Ectodermal cell (in vitro differentiated cells): Measurements from ENCODE around the gene FTCD.

ENCODE experiments used
- H3K27ac ChIP-seq: 2 replicates; pipeline ENCODE4 v1.7.0; 2013; ENCODE audit warnings: mild to moderate bottlenecking, low read depth, low read length; ENCODE audit not compliant: insufficient read depth, poor library complexity, severe bottlenecking
- H3K27me3 ChIP-seq: 2 replicates; pipeline ENCODE4 v1.7.0; 2013; ENCODE audit warnings: mild to moderate bottlenecking, low read length; ENCODE audit not compliant: insufficient read depth, control insufficient read depth, poor library complexity, severe bottlenecking
- H3K36me3 ChIP-seq: one replicate; pipeline ENCODE4 v1.7.0; 2013; ENCODE audit warnings: low read length; ENCODE audit not compliant: control insufficient read depth, insufficient read depth
- H3K4me1 ChIP-seq: one replicate; pipeline ENCODE4 v1.7.0; 2013; ENCODE audit warnings: low read length; ENCODE audit not compliant: control insufficient read depth, insufficient read depth
- H3K4me3 ChIP-seq: 2 replicates; pipeline ENCODE4 v1.7.0; 2013; ENCODE audit warnings: low read depth, low read length, control low read depth; ENCODE audit not compliant: insufficient read depth
- H3K9me3 ChIP-seq: 2 replicates; pipeline ENCODE4 v1.7.0; 2013; ENCODE audit warnings: mild to moderate bottlenecking, low read length, moderate library complexity; ENCODE audit not compliant: control insufficient read depth
- WGBS, 2 experiments: methylation state at CpG; one replicate each; pipeline ENCODE4 v1.1.7; 2013; ENCODE audit warnings: missing lambda C conversion rate in 2 of 2; 5-methylcytosine and 5-hydroxymethylcytosine counted together

FTCD gene

GRCh38 chr21:46120301-46121285 lies 34.8 kb downstream of the FTCD start:
- Histone ChIP-seq H3K4me3 (no peak overlapping the region), H3K4me1 (no peaks in the 10 kb centered on the region), H3K27me3 (no peaks in the 10 kb centered on the region), H3K27ac (no peak overlapping the region), H3K36me3 (no peaks in the 10 kb centered on the region), H3K9me3 (no peaks in the 10 kb centered on the region)
- 94 to 96% methylated on average over 26 of the region's 26 CpGs for WGBS, 2 experiments

DNA sequence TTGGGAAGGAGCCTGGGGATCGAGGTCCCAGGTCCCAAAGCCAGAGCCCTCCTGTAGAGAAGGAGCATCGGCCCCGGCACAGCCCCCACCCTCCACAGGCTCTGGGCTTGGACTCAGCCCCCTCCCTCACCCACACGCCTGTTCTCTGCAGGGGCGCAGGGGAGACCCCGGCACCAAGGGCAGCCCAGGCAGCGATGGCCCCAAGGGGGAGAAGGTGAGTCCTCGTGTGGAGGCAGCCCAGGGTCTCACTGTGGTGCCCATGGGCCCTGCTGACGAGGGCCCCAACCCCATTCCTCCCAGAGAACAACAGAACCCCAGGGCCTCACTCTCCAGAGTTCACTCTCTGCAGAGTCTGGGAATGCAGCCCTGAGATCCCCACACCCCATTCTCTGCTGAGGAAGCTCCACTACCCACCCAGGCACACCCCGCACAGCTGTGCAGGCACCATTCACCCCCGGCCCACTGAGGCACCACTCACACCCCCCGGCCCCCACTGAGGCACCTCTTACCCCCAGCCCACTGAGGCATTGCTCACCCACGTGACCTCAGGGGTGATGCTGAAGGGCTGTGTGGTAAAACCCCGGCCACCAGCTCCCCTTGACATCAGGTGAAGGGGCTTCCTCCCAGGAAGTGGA lies 35.6 kb downstream of the FTCD start:
- H3K27me3 ChIP-seq = no peaks in the 10 kb centered on the region
- 91 to 92% methylated on average over 14 of the region's 14 CpGs for WGBS, 2 experiments
- no peaks in the 10 kb centered on the region for H3K9me3 ChIP-seq
- H3K27ac ChIP-seq = no peak overlapping the region
- no peak overlapping the region for H3K4me3 ChIP-seq
- H3K36me3 ChIP-seq = no peaks in the 10 kb centered on the region
- H3K4me1 ChIP-seq = no peaks in the 10 kb centered on the region

DNA sequence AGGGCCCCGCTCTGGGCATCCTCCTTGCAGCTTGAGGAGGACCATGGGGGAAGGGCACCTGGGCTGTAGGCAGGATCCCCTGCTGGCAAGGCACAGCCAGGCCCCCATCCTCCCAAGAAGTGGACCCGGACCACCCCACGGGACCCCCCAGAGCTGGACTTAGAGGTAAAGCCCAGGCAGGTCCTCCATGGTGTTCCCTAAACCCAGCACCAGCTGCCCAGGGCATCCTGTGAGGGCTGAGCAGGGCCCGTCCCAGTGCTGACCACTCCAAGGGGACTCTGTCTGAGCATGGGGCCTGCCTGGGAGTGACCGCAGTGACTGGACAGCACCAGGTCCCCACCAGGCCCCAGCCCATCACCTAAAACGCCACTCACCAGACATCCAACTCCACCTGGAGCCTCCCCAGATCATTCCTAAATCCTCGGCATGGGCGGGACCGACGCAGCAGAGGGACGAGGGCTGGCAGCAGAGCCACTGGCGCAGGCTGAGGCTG lies 36.2 kb downstream of the FTCD start:
- no peaks in the 10 kb centered on the region for H3K36me3 ChIP-seq
- H3K27ac ChIP-seq = no peak overlapping the region
- H3K27me3 ChIP-seq = no peaks in the 10 kb centered on the region
- no peak overlapping the region for H3K4me3 ChIP-seq
- H3K4me1 ChIP-seq = no peaks in the 10 kb centered on the region
- 92 to 94% methylated on average over 12 of the region's 12 CpGs for WGBS, 2 experiments
- no peaks in the 10 kb centered on the region for H3K9me3 ChIP-seq

GRCh38 chr21:46118316-46119143 lies 36.8 kb downstream of the FTCD start:
- Histone ChIP-seq H3K4me3 (no peak overlapping the region), H3K36me3 (no peaks in the 10 kb centered on the region), H3K27ac (no peak overlapping the region), H3K4me1 (no peaks in the 10 kb centered on the region), H3K9me3 (no peaks in the 10 kb centered on the region), H3K27me3 (no peaks in the 10 kb centered on the region)
- 94 to 95% methylated on average over 27 of the region's 27 CpGs for WGBS, 2 experiments

- Histone ChIP-seq H3K4me3 (no peak overlapping the region), H3K27ac (no peak overlapping the region), H3K9me3 (no peaks in the 10 kb centered on the region), H3K4me1 (no peaks in the 10 kb centered on the region), H3K36me3 (no peaks in the 10 kb centered on the region), H3K27me3 (no peaks in the 10 kb centered on the region)
- 90 to 94% methylated on average over 29 of the region's 29 CpGs for WGBS, 2 experiments
Measured at GRCh38 chr21:46117586-46118315, 37.6 kb downstream of the FTCD start.

DNA sequence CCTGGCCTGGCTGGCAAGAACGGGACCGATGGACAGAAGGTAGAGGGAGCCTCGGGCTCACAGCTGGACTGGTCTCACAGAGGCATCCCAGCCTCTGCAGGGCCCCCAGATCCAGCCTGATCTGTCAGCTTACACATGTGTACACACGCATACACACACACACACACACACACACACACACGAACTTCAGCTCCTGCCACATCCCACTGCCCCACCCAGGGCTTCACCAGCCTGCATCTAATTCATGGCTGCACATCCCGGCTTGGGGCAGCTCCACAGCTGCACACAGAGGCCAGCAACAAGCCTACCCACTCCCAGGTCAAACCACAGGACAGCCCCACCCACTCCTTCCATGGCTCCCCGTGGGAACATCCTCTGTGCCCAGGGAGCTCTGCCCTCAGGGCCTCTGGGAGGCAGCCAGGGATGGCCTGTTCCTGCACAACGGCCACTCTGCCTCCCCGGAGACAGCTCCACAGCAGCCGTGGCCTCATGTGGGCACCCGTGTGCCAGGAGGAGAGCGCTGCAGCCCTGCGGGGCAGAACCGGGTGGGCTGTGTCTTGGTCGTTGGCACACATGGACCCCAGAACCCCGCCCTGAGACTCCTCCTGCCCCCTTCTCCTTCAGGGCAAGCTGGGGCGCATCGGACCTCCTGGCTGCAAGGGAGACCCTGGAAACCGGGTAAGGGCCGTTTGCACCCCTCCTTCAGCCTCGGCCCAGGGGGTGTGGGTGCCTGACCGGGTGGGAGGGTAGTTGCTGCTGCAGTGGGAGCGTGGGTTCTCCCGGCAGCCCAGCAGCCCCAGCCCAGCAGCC lies 38.4 kb downstream of the FTCD start:
- no peak overlapping the region for H3K27ac ChIP-seq
- H3K36me3 ChIP-seq = no peaks in the 10 kb centered on the region
- no peaks in the 10 kb centered on the region for H3K4me1 ChIP-seq
- H3K27me3 ChIP-seq = no peaks in the 10 kb centered on the region
- WGBS, 2 experiments = 93 to 94% methylated on average over 24 of the region's 24 CpGs
- no peak overlapping the region for H3K4me3 ChIP-seq
- H3K9me3 ChIP-seq = no peaks in the 10 kb centered on the region

DNA sequence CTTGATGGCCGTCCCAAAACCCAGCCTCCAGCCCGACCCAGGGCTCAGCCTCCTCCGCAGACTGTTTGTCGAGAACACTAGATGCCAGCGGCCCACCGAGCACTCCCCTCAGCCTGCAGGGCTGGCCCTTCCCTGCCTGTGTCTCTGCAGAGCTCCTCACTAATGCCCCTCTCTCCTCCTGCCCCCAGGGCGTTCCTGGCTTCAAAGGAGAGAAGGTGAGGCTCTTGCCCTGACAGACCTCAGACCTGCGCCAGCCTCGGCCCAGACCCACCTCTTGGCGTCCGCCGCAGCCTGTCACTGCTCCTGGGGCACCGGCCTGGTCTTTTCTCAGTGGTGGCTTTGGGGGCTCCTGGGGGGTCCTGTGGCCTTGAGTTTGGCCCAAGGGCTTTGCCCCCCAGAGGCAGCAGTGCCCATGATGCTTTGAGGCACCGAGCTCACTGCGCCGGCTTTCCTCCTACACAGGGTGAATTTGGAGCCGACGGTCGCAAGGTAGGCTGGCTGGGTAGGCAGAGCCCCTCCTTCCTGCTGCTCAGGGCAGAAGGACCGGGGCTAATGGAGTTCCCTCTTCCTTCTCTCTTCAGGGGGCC lies 39.1 kb downstream of the FTCD start:
- Histone ChIP-seq H3K36me3 (no peaks in the 10 kb centered on the region), H3K27me3 (no peaks in the 10 kb centered on the region), H3K27ac (no peak overlapping the region), H3K4me1 (no peaks in the 10 kb centered on the region), H3K9me3 (no peaks in the 10 kb centered on the region), H3K4me3 (no peak overlapping the region)
- WGBS, 2 experiments = 92 to 93% methylated on average over 20 of the region's 20 CpGs

DNA sequence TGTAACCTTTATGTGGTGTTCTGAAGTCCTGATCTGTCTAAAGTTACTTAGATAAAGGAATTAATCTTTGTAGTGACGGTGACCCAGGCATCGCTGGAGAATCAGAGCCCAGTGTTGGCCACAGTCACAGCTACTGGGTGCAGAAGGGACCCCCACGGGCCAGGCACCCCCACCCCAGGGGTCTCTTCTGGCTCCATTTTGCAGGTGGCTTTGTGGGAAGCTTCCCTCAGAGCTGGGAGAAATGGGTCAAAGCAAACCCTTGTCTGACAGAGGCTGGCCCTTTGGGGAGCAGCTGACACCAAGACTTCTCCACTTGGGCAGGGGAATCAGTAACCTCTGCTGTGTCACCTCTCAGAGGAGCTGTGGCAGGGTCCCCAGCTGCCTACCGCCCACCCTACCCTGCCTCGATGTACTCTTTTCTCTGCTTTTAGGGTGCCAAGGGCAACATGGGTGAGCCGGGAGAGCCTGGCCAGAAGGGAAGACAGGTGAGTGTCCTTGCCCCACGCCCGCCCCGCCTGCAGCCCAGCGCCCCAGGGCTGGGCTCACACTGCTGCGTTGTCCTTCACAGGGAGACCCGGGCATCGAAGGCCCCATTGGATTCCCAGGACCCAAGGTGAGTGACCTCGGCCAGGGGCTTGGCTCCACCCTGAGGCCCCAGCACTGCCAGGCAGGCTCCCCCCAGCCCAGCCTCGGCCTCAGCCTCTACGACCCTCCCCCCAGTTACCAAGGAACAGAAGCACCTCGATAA lies 39.8 kb downstream of the FTCD start:
- no peaks in the 10 kb centered on the region for H3K4me1 ChIP-seq
- no peak overlapping the region for H3K27ac ChIP-seq
- no peaks in the 10 kb centered on the region for H3K36me3 ChIP-seq
- no peaks in the 10 kb centered on the region for H3K27me3 ChIP-seq
- no peak overlapping the region for H3K4me3 ChIP-seq
- WGBS, 2 experiments = 92 to 96% methylated on average over 17 of the region's 17 CpGs
- H3K9me3 ChIP-seq = no peaks in the 10 kb centered on the region
